Measurements from ENCODE around the gene MAPKAP1. TPM values are rescaled to one million over a fixed set of nuclear protein-coding genes. Genes with fewer than 3 reads are reported as not detected.

The MAPKAP1 gene
- total RNA-seq, 1 donor from 2014 or later, result 76.9 TPM

GRCh38 chr9:125536167-125536772 lies 170.7 kb downstream of the MAPKAP1 start:
- Mint-ChIP-seq H3K27me3 (ENCODE audit: unreplicated experiment) (no peaks in the 10 kb centered on the region), H3K9me3 (ENCODE audit: unreplicated experiment) (no peaks in the 10 kb centered on the region), H3K36me3 (ENCODE audit: unreplicated experiment) (peaks cover 10% of the 10 kb centered on the region), H3K27ac (ENCODE audit: unreplicated experiment) (no peak overlapping the region), H3K4me1 (ENCODE audit: unreplicated experiment) (no peaks in the 10 kb centered on the region), H3K4me3 (ENCODE audit: unreplicated experiment) (no peak overlapping the region)
- no peak for TF ChIP-seq CTCF (IDR thresholded peaks at IDR 0.05)
- no peak for DNase-seq (ENCODE audit: extremely low spot score, unreplicated experiment)

- no peaks in the 10 kb centered on the region for H3K9me3 Mint-ChIP-seq (ENCODE audit: unreplicated experiment)
- H3K4me1 Mint-ChIP-seq (ENCODE audit: unreplicated experiment), result no peaks in the 10 kb centered on the region
- DNase-seq (ENCODE audit: extremely low spot score, unreplicated experiment), result no peak
- H3K36me3 Mint-ChIP-seq (ENCODE audit: unreplicated experiment), result peaks cover 7% of the 10 kb centered on the region
- H3K4me3 Mint-ChIP-seq (ENCODE audit: unreplicated experiment), result no peak overlapping the region
- no peaks in the 10 kb centered on the region for H3K27me3 Mint-ChIP-seq (ENCODE audit: unreplicated experiment)
- H3K27ac Mint-ChIP-seq (ENCODE audit: unreplicated experiment), result no peak overlapping the region
- no peak for TF ChIP-seq CTCF (IDR thresholded peaks at IDR 0.05)
Measured at GRCh38 chr9:125534971-125535701, 171.9 kb downstream of the MAPKAP1 start.

GRCh38 chr9:125532812-125533594 lies 174.0 kb downstream of the MAPKAP1 start:
- peaks cover 5% of the 10 kb centered on the region for H3K36me3 Mint-ChIP-seq (ENCODE audit: unreplicated experiment)
- no peak for TF ChIP-seq CTCF (IDR thresholded peaks at IDR 0.05)
- H3K27ac Mint-ChIP-seq (ENCODE audit: unreplicated experiment), result no peak overlapping the region
- H3K27me3 Mint-ChIP-seq (ENCODE audit: unreplicated experiment), result no peaks in the 10 kb centered on the region
- no peaks in the 10 kb centered on the region for H3K4me1 Mint-ChIP-seq (ENCODE audit: unreplicated experiment)
- no peaks in the 10 kb centered on the region for H3K9me3 Mint-ChIP-seq (ENCODE audit: unreplicated experiment)
- no peak overlapping the region for H3K4me3 Mint-ChIP-seq (ENCODE audit: unreplicated experiment)
- no peak for DNase-seq (ENCODE audit: extremely low spot score, unreplicated experiment)

- Mint-ChIP-seq H3K36me3 (ENCODE audit: unreplicated experiment) (peaks cover 5% of the 10 kb centered on the region), H3K4me1 (ENCODE audit: unreplicated experiment) (peaks cover 5% of the 10 kb centered on the region), H3K27me3 (ENCODE audit: unreplicated experiment) (no peaks in the 10 kb centered on the region), H3K27ac (ENCODE audit: unreplicated experiment) (no peak overlapping the region), H3K9me3 (ENCODE audit: unreplicated experiment) (no peaks in the 10 kb centered on the region), H3K4me3 (ENCODE audit: unreplicated experiment) (no peak overlapping the region)
- no peak for TF ChIP-seq CTCF (IDR thresholded peaks at IDR 0.05)
- no peak for DNase-seq (ENCODE audit: extremely low spot score, unreplicated experiment)
Measured at GRCh38 chr9:125532412-125532811, 174.6 kb downstream of the MAPKAP1 start.
